Measurements from ENCODE around the gene CSMD2. TPM values are rescaled to one million over a fixed set of nuclear protein-coding genes. Genes with fewer than 3 reads are reported as not detected.

The CSMD2 gene
- total RNA-seq, 1 experiment from 2014 or later: 0.22 TPM

DNA sequence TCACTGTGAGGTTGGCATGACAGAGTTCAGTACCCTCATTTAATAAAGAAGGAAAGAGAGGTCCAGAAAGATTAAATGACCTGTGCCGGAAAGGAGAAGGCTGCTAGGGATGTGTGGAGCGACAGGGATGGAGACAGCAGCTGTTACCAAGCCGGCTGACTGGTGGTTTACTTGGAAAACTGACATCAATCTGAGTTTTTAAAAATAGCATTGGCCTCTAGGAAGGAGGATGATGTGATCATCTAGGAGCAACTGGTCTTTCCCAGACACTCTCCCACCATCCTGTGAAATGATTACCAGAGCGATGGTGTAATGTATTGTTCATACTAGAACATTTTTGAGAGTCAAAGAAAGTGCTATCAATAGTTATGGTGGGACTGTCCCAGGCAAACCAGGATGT, 538.2 kb downstream of the CSMD2 start:
- Histone ChIP-seq H2AFZ (ENCODE audit: low read depth, low read length, poor library complexity, severe bottlenecking) (no peak overlapping the region), H3K9me3 (ENCODE audit: control insufficient read depth in 1 of 2, insufficient read depth in 1 of 2, low read depth in 1 of 2, low read length in 2 of 2) (no peaks in the 10 kb centered on the region), H3K27me3 (ENCODE audit: insufficient read depth, low read length) (0 out of 2 replicates have a peak, but pooled peaks cover 12% of the 10 kb centered on the region), H3K79me2 (ENCODE audit: insufficient read depth, low read length) (no peaks in the 10 kb centered on the region), H3K9me2 (ENCODE audit: insufficient read depth) (no peaks in the 10 kb centered on the region), H3K9ac (ENCODE audit: low read length) (no peak overlapping the region), H3K36me3 (ENCODE audit: control insufficient read depth in 1 of 2, insufficient read depth in 2 of 2, low read length in 2 of 2) (no peaks in the 10 kb centered on the region), H3K4me3 (replicated peaks in 1 of 2; ENCODE audit: low read depth in 1 of 2, low read length in 2 of 2) (no peak overlapping the region), H4K20me1 (ENCODE audit: insufficient read depth) (no peaks in the 10 kb centered on the region), H3K4me1 (ENCODE audit: control insufficient read depth in 1 of 2, insufficient read depth in 2 of 2, low read length in 2 of 2) (peaks cover 0 to 8% of the 10 kb centered on the region in 2 experiments; a peak in 2 of 4 replicates), H3K4me2 (ENCODE audit: low read length) (no peak overlapping the region), H3K27ac (ENCODE audit: low read depth, low read length) (no peak overlapping the region)
- intact Hi-C loops (cut with micrococcal nuclease): no loop called here
- DNase-seq (ENCODE audit: low read depth, low spot score) (no peak), ATAC-seq (no peak)
- ChIA-PET RAD21 (ENCODE audit: low non-redundant PET in 1 of 2, low total read pairs in 2 of 2, uncharacterized antibody in 2 of 2, unreplicated experiment in 2 of 2) (no interaction called here), POLR2A (no interaction called here), CTCF (no interaction called here)
- BruUV-seq (replicated peaks): no TSS peak
- no peak for TF ChIP-seq SP1 (IDR thresholded peaks at IDR 0.05; ENCODE audit: low read depth)

DNA sequence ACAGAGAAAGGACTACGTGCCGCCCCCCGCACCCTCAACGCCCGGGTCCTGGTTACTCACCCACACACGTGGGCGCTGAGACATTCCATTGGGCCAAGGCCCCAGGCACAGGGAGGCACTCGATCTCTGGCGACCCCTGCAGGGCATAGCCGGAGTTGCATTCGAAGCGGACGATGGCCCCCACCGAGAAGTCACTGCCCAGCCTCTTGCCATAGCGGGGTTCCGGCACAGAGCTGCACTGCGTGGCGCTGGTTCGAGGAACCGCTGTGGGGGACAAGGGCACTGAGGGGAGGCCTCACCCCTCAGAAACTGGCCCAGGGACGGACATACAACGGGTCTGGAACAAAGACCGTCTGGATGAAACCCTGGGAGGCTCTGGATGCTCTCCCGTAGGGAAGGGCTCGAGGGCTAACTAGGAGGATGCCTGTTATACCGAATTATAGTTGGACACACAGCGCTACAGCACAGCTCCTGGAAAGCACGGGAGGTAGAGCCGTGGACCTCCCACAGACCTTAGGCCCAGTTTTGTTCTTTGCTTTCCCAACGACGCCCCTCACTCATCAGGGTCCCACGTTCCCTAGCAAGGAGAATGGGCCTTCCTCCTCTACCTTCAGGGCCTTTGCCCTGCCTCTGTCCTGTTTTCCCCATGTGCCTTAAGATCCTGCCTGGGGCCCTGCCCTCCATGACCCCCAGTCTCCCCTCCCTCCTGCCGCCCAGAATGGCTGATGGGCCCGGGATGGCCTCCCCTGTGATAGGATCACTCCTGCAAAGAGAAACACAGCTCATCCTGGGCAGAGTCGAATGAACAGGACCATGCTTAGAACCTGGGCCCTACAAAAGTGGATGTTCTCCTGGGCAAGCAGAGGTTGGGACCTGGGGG, 539.8 kb downstream of the CSMD2 start:
- RAD21 ChIA-PET (ENCODE audit: low non-redundant PET in 1 of 2, low total read pairs in 2 of 2, uncharacterized antibody in 2 of 2, unreplicated experiment in 2 of 2): no interaction called here
- intact Hi-C loops (cut with micrococcal nuclease): no loop called here
- Histone ChIP-seq H3K4me2 (ENCODE audit: low read length) (peak overlapping the region; percentile 62), H2AFZ (ENCODE audit: low read depth, low read length, poor library complexity, severe bottlenecking) (peak overlapping the region; percentile 82), H3K27me3 (ENCODE audit: insufficient read depth, low read length) (0 out of 2 replicates have a peak, but pooled peaks cover 12% of the 10 kb centered on the region), H3K4me3 (replicated peaks in 1 of 2; ENCODE audit: low read depth in 1 of 2, low read length in 2 of 2) (no peak overlapping the region), H3K79me2 (ENCODE audit: insufficient read depth, low read length) (no peaks in the 10 kb centered on the region), H3K27ac (ENCODE audit: low read depth, low read length) (no peak overlapping the region; the same call in 1 of the 2 replicates), H3K36me3 (ENCODE audit: control insufficient read depth in 1 of 2, insufficient read depth in 2 of 2, low read length in 2 of 2) (no peaks in the 10 kb centered on the region), H3K9ac (ENCODE audit: low read length) (no peak overlapping the region), H3K9me3 (ENCODE audit: control insufficient read depth in 1 of 2, insufficient read depth in 1 of 2, low read depth in 1 of 2, low read length in 2 of 2) (no peaks in the 10 kb centered on the region), H4K20me1 (ENCODE audit: insufficient read depth) (no peaks in the 10 kb centered on the region), H3K9me2 (ENCODE audit: insufficient read depth) (no peaks in the 10 kb centered on the region), H3K4me1 (ENCODE audit: control insufficient read depth in 1 of 2, insufficient read depth in 2 of 2, low read length in 2 of 2) (peaks cover 0 to 8% of the 10 kb centered on the region in 2 experiments; a peak in 2 of 4 replicates)
- ATAC-seq (peak; percentile 96), DNase-seq (ENCODE audit: low read depth, low spot score) (peak; percentile 33)
- CTCF ChIA-PET: interaction anchor here (1.0 to 1.5 kb wide), 2 partner anchors 13 to 329 kb away, joined by 3 to 4 read pairs; no protein-coding TSS in a partner anchor
- no TSS peak for BruUV-seq (replicated peaks)
- TF ChIP-seq ZFX (IDR thresholded peaks at IDR 0.05) (no peak), EGR1 (IDR thresholded peaks at IDR 0.05; ENCODE audit: low read depth) (0 out of 2 replicates have a peak, but pooled peaks have one; percentile 31), EZH2 (IDR thresholded peaks at IDR 0.05) (no peak), RAD21 (IDR thresholded peaks at IDR 0.05; ENCODE audit: low read depth) (peak; percentile 74)
- TF ChIP-seq, protein P1, sequence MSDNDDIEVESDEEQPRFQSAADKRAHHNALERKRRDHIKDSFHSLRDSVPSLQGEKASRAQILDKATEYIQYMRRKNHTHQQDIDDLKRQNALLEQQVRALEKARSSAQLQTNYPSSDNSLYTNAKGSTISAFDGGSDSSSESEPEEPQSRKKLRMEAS (IDR thresholded peaks at IDR 0.05): 0 out of 2 replicates have a peak, but pooled peaks have one; percentile 27
- TF ChIP-seq, protein P2, sequence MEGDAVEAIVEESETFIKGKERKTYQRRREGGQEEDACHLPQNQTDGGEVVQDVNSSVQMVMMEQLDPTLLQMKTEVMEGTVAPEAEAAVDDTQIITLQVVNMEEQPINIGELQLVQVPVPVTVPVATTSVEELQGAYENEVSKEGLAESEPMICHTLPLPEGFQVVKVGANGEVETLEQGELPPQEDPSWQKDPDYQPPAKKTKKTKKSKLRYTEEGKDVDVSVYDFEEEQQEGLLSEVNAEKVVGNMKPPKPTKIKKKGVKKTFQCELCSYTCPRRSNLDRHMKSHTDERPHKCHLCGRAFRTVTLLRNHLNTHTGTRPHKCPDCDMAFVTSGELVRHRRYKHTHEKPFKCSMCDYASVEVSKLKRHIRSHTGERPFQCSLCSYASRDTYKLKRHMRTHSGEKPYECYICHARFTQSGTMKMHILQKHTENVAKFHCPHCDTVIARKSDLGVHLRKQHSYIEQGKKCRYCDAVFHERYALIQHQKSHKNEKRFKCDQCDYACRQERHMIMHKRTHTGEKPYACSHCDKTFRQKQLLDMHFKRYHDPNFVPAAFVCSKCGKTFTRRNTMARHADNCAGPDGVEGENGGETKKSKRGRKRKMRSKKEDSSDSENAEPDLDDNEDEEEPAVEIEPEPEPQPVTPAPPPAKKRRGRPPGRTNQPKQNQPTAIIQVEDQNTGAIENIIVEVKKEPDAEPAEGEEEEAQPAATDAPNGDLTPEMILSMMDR (IDR thresholded peaks at IDR 0.05 in 2 of 3, conservative IDR thresholded peaks at IDR 0.05 in 1 of 3; ENCODE audit: borderline replicate concordance in 1 of 3, insufficient read depth in 1 of 3, low read depth in 2 of 3, low read length in 2 of 3): peak; percentile 53 to 94 (median 89)
- POLR2A ChIA-PET: no interaction called here
